ENCODE data around the gene CSKMT.

- TF ChIP-seq CTCF (conservative IDR thresholded peaks at IDR 0.05) (no peak), EZH2 (IDR thresholded peaks at IDR 0.05; ENCODE audit: low read depth) (no peak)
Measured at GRCh38 chr11:62645671-62645945, 19.5 kb upstream of the CSKMT start.
